Glutamatergic neuron (in vitro differentiated cells): Measurements from ENCODE around the gene ZNF423. TPM values are rescaled to one million over a fixed set of nuclear protein-coding genes. Genes with fewer than 3 reads are reported as not detected.
A peak's percentile ranks its signal among the peaks of the same experiment; 100 is the strongest.

Experiments
- DNase-seq: peaks from one replicate; pipeline ENCODE4 v3.0.0; 2022
- H3K27ac Mint-ChIP-seq: one replicate; pipeline ENCODE4 v1.8.0; 2020; ENCODE audit warnings: mild to moderate bottlenecking, mixed read lengths, inconsistent platforms; ENCODE audit not compliant: unreplicated experiment
- H3K27me3 Mint-ChIP-seq: one replicate; pipeline ENCODE4 v1.8.0; 2020; ENCODE audit warnings: mild to moderate bottlenecking, moderate library complexity, mixed read lengths, inconsistent platforms; ENCODE audit not compliant: unreplicated experiment
- H3K36me3 Mint-ChIP-seq: one replicate; pipeline ENCODE4 v1.8.0; 2020; ENCODE audit warnings: mild to moderate bottlenecking, mixed read lengths, inconsistent platforms; ENCODE audit not compliant: unreplicated experiment
- H3K4me1 Mint-ChIP-seq: one replicate; pipeline ENCODE4 v1.8.0; 2020; ENCODE audit warnings: mild to moderate bottlenecking, low read depth, mixed read lengths, inconsistent platforms; ENCODE audit not compliant: unreplicated experiment
- H3K4me3 Mint-ChIP-seq: one replicate; pipeline ENCODE4 v1.8.0; 2020; ENCODE audit warnings: mild to moderate bottlenecking, mixed read lengths, inconsistent platforms; ENCODE audit not compliant: unreplicated experiment
- H3K9me3 Mint-ChIP-seq: one replicate; pipeline ENCODE4 v1.8.0; 2020; ENCODE audit warnings: mild to moderate bottlenecking, moderate library complexity, mixed read lengths, inconsistent platforms; ENCODE audit not compliant: unreplicated experiment
- total RNA-seq: library from RNA; stranded (reverse); fragmentation: NEBNext Ultra II Directional; extraction: Animal tissue kit (Norgen Biotek cat#: 25700); gene quantifications from one replicate; pipeline ENCODE4 v1.2.1, GENCODE V29; 2021; ENCODE audit not compliant: unreplicated experiment
- TF ChIP-seq, protein P1 (sequence below): fragments of 200-600 bp; sonication (generic); IDR thresholded peaks from one replicate; pipeline ENCODE4 v1.5.0; 2021; ENCODE audit not compliant: partially characterized antibody, unreplicated experiment

ZNF423 gene
- total RNA-seq, 1 donor from 2014 or later: 149 TPM

- Mint-ChIP-seq H3K36me3 (no peaks in the 10 kb centered on the region), H3K4me1 (peaks cover 26% of the 10 kb centered on the region), H3K27me3 (peaks cover 15% of the 10 kb centered on the region), H3K27ac (no peak overlapping the region), H3K9me3 (peaks cover 21% of the 10 kb centered on the region), H3K4me3 (no peak overlapping the region)
- peak; percentile 5 for DNase-seq
- TF ChIP-seq, protein P1, sequence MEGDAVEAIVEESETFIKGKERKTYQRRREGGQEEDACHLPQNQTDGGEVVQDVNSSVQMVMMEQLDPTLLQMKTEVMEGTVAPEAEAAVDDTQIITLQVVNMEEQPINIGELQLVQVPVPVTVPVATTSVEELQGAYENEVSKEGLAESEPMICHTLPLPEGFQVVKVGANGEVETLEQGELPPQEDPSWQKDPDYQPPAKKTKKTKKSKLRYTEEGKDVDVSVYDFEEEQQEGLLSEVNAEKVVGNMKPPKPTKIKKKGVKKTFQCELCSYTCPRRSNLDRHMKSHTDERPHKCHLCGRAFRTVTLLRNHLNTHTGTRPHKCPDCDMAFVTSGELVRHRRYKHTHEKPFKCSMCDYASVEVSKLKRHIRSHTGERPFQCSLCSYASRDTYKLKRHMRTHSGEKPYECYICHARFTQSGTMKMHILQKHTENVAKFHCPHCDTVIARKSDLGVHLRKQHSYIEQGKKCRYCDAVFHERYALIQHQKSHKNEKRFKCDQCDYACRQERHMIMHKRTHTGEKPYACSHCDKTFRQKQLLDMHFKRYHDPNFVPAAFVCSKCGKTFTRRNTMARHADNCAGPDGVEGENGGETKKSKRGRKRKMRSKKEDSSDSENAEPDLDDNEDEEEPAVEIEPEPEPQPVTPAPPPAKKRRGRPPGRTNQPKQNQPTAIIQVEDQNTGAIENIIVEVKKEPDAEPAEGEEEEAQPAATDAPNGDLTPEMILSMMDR: no peak
These were observed 350.4 kb downstream of the ZNF423 start for GRCh38 chr16:49505556-49505955.

DNA sequence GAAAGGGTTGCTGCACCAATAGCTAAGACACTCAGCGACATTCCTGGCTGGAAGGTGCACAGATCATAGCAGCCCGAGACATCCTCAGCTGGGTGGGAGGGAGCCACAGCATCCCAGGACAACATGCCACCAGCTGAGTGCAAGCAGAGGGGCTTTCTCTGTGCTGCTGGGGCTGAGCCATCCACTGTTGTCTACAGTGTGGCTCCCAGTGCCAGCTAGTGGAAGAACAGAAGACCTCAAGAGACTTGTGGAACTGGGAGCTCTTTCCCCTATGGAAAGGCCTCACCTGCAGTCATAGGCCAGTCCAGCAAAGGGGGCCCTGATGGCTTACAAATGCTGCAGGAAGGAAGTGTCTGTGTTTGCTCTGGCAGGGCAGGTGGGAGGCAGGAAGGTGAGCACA lies 351.3 kb downstream of the ZNF423 start:
- peak; percentile 7 for DNase-seq
- Mint-ChIP-seq H3K9me3 (peaks cover 21% of the 10 kb centered on the region), H3K36me3 (no peaks in the 10 kb centered on the region), H3K4me1 (peaks cover 30% of the 10 kb centered on the region), H3K27ac (no peak overlapping the region), H3K4me3 (no peak overlapping the region), H3K27me3 (peaks cover 17% of the 10 kb centered on the region)
- TF ChIP-seq, protein P1: no peak

DNA sequence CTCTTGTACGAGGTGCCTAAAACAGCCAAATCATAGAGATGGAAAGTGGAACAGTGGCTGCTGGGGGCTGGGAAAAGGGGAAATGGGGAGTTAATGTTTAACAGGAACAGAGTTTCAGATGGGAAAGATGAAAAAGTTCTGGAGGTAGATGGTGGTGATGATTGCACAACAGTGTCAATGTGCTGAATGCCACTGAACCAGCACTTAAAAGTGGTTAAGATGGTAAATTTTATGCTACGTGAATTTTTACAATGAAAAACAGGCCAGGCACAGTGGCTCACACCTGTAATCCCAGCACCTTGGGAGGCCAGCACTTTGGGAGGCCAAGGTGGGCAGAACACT lies 351.9 kb downstream of the ZNF423 start:
- TF ChIP-seq, protein P1: no peak
- Mint-ChIP-seq H3K4me3 (no peak overlapping the region), H3K9me3 (peaks cover 20% of the 10 kb centered on the region), H3K36me3 (no peaks in the 10 kb centered on the region), H3K27me3 (peaks cover 19% of the 10 kb centered on the region), H3K4me1 (peaks cover 32% of the 10 kb centered on the region), H3K27ac (peak overlapping the region; percentile 1)
- DNase-seq: no peak

- Mint-ChIP-seq H3K9me3 (peaks cover 25% of the 10 kb centered on the region), H3K4me3 (no peak overlapping the region), H3K4me1 (peaks cover 36% of the 10 kb centered on the region), H3K27me3 (peaks cover 22% of the 10 kb centered on the region), H3K27ac (peak overlapping the region; percentile 1), H3K36me3 (no peaks in the 10 kb centered on the region)
- DNase-seq: peak; percentile 13
- TF ChIP-seq, protein P1: no peak
These were observed 352.5 kb downstream of the ZNF423 start for GRCh38 chr16:49503256-49504022.

DNA sequence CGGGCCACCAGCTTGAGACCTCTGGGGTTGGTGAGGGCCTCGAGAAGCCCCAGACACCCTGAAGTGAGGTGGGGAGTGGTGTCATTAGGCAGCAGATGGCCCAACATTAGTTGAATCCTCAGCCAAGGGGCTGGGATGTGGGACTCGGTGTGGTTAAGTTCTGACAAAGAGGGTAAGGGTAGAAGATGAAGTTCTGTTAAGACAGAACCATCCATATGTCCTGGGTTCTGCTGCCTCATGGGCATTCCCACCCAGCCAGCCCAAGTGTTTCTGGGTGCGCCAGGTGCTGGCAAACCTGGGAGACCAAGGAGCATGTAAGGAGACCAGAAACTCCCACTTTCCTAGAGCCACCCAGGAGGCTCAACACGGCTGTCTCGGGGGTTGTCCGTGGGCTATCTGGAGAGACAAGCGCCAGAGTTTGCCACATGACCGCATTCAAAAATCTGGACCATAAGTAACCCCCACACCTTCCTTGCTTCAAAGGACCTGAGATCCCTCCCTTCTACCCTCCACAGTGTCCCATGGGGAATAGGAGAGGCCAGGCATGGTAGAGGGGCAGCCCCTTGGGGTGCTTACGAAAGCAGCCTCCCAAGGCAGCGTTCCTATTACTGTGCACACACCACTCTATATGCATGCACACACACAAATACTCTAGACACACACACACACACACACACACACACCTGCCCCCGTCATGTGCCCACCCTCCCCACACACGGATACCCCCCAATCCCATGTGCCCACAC lies 353.6 kb downstream of the ZNF423 start:
- peaks cover 25% of the 10 kb centered on the region for H3K9me3 Mint-ChIP-seq

More for the DNA sequence above, 353.6 kb downstream of the ZNF423 start:
- Mint-ChIP-seq H3K4me1 (peaks cover 38% of the 10 kb centered on the region), H3K27me3 (peaks cover 27% of the 10 kb centered on the region), H3K27ac (no peak overlapping the region), H3K4me3 (no peak overlapping the region), H3K36me3 (no peaks in the 10 kb centered on the region)
- peak; percentile 6 for DNase-seq
- TF ChIP-seq, protein P1: no peak
